HuH-7 (cell line): ENCODE data around the gene NSUN5.
"Not testable (repeated sequence)": the region's sequence is repeated elsewhere in the genome, so short reads cannot be mapped to it uniquely, and the experiment has no call there.

ENCODE experiments used
- DNase-seq: peaks from one replicate; pipeline ENCODE4 v3.0.0; 2011; ENCODE audit warnings: low spot score

The NSUN5 gene

DNA sequence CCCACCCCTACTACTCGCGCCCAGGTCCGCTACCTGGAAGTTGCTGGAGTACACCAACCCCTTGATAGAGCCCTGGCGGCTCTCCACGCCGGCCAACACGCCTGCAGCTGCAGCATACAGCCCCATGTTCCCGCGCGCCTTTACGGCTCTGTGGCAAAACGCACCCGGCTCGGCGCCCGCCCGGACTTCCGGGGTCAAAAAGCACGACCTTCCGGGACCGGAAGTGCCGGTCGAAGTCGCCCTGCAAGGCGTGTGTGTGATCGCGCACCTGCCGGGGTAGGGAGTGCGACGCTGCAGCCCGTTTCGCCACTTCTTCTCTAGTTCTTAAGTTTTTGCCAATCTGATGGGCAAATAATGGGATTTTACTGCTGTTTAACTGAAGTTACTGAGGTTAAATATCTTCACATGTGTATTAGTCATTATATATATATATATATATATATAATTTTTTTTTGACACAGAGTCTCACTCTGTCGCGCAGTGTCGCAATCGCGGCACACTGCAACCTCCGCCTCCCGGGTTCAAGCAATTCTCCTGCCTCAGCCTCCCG, at the start of gene NSUN5:
NSUN5 (minus strand) TSS at position 162 of the 550 bp plus-strand sequence; CDS start at position 126, 36 bp downstream.
- peak; percentile 99 for DNase-seq

DNA sequence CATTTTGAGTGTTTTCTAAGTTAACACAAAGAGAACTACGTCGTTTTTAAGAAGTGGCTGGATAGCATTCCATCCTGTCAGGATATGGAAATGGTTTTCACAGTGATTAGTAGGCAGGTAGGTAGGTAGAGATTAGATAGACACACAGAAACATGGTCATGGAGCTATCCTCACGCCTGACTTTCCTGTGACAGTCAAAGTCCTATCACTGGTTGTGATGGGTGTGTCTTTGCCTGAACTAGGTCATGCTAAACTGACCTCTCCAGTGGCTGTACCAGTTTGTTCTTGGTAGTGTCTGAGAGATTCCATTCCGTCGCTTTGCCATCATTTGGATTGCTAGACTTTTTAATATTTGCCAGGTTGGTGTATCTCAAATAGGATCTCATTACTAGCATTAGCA, 47.5 kb upstream of the NSUN5 start:
- no peak for DNase-seq

DNA sequence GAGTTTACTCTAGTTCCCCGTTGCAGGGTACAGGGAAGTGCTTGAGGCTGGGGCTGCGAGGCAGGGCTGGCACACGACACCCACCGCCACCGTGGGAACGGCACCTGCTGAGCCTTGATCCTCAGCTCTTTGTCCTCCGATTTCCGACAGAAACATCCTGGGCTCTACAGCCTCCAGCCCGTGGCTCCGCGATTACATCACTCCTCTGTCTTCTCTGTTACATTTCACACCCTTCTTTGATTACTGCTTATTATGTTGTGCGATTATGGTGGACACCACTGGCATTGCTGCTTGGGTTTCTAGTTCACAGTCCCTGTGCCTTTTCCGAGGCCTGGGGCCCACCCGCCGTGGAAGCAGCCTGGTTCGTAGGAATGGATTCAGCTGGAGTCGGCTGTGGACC, 46.2 kb upstream of the NSUN5 start:
- DNase-seq: no peak

DNA sequence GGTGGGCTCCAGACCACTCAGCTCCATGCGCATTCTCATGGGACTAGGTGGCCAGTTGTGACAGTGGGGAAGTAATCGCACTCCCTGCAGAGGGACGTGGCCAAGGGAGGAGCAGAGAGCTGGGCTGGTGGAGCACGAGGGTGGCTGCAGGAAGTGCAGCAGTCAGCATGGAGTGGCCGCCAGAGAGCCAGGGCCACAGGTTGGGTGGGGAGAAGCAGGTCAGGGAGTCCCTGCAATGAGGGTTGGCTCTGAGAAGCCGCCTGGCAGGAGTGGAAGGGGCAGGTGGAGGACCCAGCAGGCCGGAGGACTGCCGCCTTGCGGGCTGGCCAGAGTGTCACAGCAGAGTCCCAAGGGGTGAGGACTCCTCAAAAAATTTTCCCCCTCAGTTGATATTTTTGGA, 45.6 kb upstream of the NSUN5 start:
- DNase-seq: no peak

DNA sequence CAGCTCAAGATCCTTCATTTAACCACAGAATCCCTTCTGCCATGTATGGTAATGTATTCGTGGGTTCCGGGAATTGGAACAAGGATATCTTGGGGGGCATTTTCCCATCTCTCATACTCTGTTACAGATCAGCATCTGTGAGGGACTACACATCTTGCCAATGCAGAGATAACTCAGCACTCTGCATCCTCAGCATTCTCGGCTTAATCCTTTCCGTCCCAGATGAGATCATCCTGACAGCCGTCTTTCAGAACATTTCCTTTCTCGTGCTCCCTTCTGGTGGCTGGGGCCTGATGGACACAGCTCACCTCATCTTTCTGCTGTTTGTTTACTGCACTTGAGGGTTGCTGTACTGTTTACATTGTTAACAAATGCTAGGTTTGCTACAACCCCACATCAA, 44.6 kb upstream of the NSUN5 start:
- DNase-seq: no peak

DNA sequence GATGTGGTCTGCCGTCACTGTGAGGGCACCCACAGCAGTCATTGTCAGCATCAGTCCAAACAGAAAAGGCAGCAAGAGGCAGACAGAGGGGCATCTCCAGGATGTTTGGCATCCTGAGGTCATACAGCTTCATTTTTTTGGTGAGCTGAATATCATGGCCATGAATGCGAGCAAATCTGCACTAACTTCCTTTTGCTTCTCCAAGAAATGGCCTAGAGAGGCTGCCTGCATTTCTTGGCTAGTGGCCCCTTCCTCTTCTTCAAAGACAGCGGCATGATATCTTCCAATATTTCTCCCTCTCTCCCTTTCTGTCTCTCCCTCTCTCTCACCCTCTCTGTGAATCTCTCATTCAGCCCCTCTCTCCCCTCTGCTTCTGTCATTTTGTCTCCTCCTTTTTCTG, 44.2 kb upstream of the NSUN5 start:
- DNase-seq: no peak

DNA sequence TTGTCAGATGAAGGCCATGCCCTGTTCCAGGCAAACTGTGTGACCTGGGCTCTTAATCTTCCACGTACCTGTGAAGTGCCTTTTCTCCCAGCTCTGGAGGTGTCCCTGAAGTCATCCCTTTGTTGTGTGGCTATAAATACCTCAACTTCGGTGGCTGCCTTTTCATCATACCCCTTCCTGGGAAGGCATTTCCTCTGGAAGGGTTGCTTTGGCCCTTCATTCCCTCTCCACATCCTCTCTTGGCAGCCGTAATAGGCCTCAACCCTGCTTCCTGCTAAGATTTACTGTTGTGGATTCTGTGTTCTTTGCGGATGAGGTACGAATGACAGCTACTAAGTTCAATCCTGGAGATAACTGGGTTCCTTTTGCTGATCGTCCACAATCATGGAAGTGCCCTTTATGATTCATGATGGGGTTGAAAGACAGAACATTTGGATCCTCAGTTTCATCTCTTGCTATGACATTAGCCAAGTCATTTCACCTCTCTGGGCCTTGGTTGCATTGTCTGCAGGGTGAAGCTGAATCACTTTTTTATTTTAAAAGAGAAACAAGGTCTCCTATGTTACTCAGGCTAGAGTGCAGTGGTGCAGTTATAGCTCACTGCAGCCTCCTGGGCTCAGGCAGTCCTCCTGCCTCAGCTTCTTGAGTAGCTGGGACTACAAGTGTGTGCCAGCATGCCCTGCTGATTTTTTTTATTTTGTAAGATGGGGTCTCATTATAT, 43.0 kb upstream of the NSUN5 start:
- DNase-seq: no peak

DNA sequence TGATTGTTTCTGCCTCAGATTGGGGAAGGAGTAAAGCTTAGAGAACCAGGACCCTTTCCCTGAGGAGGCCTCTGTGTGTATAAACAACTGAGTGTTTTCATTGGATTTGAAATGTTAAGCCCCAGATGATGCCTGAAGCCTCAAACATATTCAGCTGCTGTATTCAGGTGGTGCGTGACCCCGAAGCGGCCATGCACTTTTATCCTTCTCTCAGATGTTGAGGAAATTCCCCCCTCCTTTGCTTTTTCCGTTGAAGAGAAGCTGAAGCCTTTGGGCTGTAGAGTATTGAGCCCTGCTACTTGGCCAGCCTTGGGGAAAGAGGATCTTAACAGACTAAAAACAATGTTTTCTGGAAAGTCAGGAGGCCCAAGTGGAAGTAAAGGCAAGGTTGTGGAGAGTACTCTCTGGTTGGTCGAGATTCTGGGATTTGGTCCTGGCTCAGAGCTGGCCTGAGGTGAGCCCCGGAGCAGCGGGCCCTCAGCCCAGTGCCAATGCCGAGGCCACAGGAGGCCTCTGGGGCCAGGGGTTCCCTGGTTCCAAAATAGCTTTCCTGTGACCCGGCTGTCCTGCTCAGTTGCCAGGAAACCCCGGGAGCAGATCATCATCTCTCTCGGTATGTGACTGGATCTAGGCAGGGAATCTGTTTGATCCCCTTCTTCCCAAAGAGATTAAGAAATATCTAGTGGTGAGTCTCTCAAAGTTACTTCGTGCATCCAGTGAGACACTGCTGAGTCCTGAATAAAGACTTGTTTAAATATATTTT, 41.9 kb upstream of the NSUN5 start:
- DNase-seq: no peak

DNA sequence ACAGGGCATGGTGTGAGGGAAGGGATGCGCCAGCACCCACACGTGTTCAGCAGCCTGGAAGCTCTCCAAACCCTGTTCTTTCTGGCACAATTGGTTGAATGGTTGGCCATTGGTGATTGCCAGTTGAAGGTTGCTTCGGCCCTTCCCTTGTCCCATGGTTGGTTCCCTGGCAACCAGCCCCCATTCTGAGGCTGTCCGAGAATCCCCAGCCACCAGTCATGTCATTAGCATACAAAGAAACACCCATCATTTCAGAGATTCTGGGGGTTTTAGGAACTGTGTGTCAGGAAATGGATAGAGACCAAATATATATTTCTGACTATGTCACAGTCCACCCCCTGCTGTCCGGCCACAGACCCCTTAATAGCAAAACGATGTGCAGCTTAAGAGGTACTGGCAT, 41.1 kb upstream of the NSUN5 start:
- no peak for DNase-seq

DNA sequence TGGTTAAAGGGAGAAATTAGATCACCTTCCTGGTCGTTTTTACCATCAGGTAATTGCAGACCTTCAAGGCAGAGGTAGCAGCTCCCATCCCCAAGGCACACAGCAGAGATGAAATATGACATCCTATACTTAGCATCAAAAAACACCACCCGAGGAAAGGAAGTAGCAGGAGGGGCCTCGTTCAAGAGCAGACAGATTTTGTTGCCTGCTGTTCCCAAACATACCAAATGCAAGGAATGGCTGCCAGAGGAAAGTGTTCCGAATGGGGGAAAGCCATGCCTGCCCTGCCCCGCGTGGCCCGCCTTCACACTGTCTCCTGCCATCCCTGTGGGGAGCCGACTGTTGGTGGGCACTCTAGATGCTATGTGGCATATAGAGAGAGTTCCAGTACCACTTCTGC, 37.3 kb upstream of the NSUN5 start:
- DNase-seq: no peak

DNA sequence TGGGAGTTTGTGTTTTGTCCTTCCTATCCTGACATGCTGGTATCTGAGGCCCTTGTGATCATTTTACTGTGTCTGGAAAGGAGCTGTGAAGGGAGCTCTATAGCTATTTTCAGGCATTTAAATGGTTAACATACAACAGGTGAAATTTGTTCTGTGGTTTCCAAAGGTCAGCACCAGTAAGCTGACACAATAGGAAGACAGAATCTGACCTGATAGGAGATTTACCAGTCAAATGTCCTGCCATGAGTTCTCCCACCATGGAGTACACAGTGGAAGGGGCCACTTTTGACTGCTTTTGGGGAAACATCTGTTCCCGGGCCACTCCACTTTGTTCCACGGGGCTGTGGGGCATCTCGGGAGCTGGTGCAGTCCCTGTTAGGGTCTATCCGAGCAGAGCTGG, 36.9 kb upstream of the NSUN5 start:
- DNase-seq: peak; percentile 57

DNA sequence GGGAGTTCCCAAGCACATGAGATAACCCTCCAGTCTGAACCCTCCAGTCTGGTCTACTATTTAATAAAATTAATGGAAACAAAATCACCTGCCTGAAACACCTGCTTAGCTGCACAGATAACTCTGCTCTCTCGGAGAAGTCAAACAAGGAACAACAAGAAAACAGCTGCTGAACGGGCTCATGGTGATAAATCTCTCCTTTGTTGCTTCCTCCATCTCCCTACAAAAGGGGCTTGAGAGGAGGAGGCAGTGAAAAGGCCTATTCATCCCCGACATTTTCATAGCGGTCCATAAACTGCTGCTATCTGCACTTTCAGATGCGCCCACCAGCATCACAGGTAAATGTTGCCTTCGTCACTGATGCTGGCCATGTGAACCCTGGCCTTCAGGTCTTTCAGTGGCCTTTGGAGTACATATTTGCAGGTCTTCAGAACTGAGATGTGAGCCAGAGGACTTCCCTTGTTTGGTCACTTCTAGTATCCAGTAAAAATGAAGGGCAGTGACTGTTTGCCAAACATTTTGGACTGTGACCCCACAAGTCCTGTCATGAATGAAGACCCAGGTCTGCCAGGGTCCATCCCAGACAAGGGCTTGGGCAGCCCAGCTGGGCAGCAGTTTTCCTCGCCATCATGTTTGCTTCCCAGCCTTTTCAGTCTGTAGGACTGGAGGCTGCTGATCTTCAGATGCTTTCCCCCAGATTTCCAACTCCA, 35.2 kb upstream of the NSUN5 start:
- DNase-seq: no peak

DNA sequence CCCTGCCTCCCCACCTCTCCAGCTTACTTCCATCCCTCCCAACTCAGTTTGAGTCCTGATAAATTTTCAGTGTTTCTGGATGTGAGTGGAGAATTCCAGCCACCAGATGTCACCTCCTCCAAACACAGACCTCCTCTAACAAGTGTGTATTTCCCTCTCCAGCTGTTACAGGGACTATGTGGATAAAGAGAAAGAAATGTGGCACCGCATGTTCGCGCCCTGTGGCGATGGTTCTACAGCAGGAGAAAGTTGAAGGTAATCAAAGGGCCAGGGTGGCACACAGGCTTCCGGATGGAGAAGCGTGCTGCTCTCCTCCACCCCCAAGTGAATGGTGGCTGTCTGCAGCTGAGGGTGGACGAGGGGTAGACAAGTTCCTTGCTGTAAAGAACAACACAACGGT, 34.0 kb upstream of the NSUN5 start:
- DNase-seq: peak; percentile 92

DNA sequence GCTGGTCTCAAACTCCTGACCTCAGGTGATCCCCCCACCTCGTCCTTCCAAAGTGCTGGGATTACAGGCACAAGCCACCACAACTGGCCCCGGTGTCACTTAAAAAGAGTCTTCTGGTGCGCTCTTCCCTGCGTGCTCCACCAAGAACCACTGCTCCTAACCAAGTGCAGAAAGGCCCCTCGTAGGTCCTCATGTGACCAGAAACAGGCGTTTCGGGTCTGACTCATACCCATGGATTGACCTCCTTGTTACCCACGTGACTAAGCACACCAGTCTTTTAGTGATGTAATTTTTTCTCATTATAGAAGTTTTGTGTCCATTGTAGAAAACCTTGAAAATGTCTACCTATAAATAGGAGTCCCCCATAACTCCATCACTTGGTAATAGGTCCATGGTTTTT, 33.3 kb upstream of the NSUN5 start:
- DNase-seq: no peak

DNA sequence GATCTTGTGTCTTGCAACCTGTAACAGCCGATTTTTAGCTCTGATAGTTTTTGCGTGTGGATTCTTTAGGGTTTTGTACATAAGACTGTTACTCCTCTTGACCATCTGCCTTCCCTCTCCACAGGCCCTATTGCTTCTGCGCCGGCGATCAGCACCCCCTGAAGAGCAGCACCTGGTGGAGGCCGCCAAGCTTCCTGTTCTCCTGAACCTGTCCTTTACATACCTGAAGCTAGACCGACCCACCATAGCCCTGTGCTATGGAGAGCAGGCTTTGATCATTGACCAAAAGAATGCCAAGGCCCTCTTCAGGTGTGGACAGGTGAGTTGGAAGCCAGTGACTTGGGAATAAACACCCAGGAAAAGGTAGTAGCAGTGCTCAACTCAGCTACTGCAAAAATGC, 31.9 kb upstream of the NSUN5 start:
- no peak for DNase-seq

DNA sequence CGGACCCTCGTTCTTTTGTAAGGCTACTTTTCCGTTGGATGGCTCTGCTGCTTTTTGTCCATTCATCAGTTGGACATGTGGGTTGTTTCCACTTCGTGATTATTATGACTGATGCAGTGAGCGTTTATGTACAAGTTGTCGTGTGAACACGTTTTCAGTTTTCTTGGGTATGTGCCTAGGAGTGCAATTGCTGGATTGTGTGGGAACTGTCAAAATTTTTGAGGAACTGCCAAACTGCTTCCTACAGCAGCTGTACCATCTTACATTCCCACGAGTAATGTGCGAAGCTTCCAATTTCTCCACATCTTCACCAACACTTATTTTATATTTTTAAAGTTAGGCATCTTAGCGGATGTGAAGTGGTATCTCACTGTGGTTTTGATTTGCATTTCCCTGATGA, 29.7 kb upstream of the NSUN5 start:
- no peak for DNase-seq

DNA sequence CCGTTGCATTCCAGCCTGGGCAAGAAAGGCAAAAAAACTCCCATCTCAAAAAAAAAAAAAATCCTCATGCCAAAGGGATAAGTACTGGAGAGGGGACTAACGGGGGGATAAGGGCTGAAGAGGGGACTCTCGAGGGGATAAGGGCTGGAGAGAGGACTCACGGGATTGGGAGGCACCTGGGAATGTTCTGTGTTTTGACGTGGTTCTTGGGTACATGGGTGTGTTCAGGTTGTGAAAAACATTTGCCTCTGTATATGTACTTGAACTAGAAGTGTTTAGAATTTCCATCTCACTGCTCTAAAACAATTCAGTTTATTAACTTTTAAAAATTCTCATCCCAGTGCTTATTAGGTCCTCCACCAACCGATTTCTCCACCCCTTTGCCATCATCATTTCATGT, 23.8 kb upstream of the NSUN5 start:
- no peak for DNase-seq

DNA sequence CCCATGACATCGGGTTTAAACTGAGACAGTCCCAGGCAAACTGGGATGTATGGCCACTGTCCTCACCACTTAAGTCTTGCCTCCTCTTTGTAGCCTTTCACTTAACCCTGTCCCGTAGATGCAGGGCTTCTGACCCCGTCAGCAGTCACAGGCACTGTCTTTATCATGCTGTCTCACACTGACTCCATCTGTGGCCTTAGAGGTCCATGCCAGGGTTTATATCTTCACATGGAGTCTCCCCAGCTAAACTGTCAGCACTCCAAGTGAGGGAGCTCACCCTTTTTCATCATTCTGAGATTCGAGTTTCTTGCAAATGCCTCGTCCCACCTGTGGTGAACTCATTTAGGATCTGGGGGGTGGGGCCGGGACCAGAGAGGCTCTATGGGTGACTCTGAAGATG, 22.1 kb upstream of the NSUN5 start:
- DNase-seq: no peak

DNA sequence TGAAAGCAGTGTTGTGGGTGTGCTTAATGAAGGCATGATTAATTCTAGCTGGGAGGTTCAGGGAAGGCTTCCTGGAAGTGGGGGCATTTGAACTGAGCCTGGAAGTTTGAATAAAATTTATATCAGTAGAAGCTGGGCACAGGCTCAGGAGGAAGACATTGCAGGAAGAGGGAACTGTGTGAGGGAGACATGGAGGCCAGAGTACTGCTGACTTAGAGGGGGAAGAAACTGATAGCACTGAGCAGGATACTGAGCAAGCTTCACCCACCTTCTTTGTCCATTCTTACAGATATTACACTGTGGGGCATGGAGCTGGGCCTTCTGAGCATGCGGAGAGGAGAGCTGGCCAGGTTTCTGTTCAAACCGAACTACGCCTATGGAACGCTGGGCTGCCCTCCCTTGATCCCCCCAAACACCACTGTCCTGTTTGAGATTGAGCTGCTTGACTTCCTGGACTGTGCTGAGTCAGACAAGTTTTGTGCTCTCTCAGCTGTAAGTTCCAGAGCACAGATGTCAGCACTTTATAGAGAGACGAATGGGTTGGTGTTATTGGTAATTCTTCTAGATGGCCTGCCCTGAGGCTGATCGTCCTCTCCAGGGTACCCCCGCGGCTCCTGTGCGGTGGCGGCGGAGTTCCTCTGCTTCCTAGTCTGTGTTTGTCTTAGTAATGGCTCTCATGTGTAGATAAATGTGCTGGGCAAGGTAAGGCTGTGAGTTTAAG, 21.4 kb upstream of the NSUN5 start:
- DNase-seq: no peak

DNA sequence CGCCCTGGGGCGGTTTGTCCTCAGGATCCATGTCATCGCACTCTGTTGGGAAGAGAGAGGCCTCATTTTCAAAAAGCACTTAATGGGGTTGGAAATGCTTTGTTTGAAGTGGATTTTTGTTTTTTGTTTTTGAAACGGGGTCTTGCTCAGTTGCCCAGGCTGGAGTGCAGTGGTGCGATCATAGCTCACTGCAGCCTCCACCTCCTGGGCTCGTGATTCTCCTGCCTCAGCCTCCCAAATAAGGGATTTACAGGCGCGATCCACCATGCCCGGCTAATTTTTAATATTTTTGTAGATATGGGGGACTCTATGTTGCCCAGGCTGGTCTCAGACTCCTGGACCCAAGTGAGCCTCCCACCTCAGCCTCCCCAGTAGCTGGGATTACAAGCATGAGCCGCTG, 20.1 kb upstream of the NSUN5 start:
- no peak for DNase-seq

DNA sequence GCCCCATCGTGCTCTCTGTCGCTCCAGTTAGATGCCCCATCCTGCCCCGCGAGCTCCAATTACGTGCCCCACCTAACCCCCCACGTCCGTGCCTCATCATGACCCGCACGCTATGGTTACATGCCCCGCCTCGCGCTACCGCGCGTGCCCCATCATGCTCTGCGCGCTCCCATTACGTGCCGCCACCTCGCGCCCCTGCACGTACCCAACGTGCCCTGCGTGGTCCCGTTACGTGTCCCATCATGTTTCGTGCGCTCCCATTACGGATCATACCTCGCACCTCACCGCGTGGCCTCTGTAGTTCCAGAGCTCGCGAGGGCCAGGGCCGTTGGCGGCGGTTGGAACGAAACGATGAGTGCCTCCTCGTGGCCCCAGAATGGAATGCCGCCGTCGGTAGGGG, 19.3 kb upstream of the NSUN5 start, which contains the start of the genes FKBP6 and TRIM50:
FKBP6 (plus strand) TSS at position 240 of the 400 bp plus-strand sequence. CDS start 268 bp downstream, outside the sequence.
TRIM50 (minus strand) TSS at position 161 of the 400 bp plus-strand sequence. CDS start 3,295 bp downstream, outside the sequence.
- not testable (repeated sequence) for DNase-seq

DNA sequence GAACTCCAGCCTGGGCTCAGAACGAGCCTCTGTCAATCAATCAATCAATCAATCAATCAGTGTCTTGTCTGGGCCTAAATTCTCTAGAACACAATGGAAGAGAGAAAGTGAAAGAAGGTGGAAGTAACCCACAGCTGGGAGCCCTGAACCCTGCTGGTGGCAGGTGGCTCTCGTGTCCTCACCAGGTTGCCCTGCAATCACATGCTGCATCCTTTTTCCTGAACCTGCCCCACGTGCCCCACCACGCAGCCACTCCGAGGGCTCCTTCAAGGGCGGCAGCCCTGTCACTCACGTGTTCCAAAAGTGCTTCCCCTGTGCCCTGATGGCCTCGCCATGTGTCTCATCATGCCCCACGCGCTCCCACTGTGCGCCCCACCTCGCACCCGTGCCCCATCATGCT, 18.8 kb upstream of the NSUN5 start:
- not testable (repeated sequence) for DNase-seq
